ENCODE data around the gene FBXL15. TPM values are rescaled to one million over a fixed set of nuclear protein-coding genes. Genes with fewer than 3 reads are reported as not detected.
A peak's percentile ranks its signal among the peaks of the same experiment; 100 is the strongest.

FBXL15 gene
- total RNA-seq (10 to 100 TPM in 2 of 4 donors, 1 to 10 TPM in 2; 7.9 to 13.3 (median 9.5) TPM), polyA plus RNA-seq (10 to 100 TPM; 10.8 to 14.8 (median 13.0) TPM)
- long read RNA-seq, donor 1, partial matches to known transcripts = 16 of 30 reads
- long read RNA-seq, donor 1, other reads (novel, unspliced or antisense) = 10 of 30 reads
- long read RNA-seq, donor 2, transcript FBXL15-201 (4 exons, 2,362 nt) = major isoform, 8 of 40 reads
- long read RNA-seq, donor 2, partial matches to known transcripts = 26 of 40 reads
- long read RNA-seq, donor 2, other reads (novel, unspliced or antisense) = 6 of 40 reads

- peaks cover 0 to 24% (median 2%) of the 10 kb centered on the region in 3 donors for H3K27me3 ChIP-seq (ENCODE audit: insufficient read depth in 3 of 3, low read length in 2 of 3)
- peak; percentile 89 to 91 (median 90) for ATAC-seq
- peaks cover 0 to 23% of the 10 kb centered on the region in 2 donors for H3K36me3 ChIP-seq (ENCODE audit: insufficient read depth in 1 of 2, low read depth in 1 of 2)
- intact Hi-C loops (cut with DNase I) = loop anchor here in 1 of 2 donors (5.0 kb wide), 1 partner anchor 56 kb away; no protein-coding TSS in a partner anchor
- no peak for TF ChIP-seq CTCF (IDR thresholded peaks at IDR 0.05)
- H3K4me3 ChIP-seq = peak within 1 kb of the TSS; percentile 98
- peak; percentile 95 to 98 for DNase-seq
- WGBS, 3 donors = 0 to 1% (median 0%) methylated on average over 62 to 66 of the region's 66 CpGs
- no peaks in the 10 kb centered on the region for H3K9me3 ChIP-seq
- peaks cover 20% of the 10 kb centered on the region for H3K4me1 ChIP-seq
- peak within 1 kb of the TSS; percentile 87 for H3K27ac ChIP-seq
These were observed at the start of gene FBXL15 for GRCh38 chr10:102420714-102421506. Gene FBXL15 (plus strand): TSS chr10:102420836. CDS start chr10:102421130, 294 bp downstream.

GRCh38 chr10:102371295-102371694, 49.3 kb upstream of the FBXL15 start:
- no peak for ATAC-seq
- Histone ChIP-seq H3K4me1 (no peaks in the 10 kb centered on the region), H3K36me3 (ENCODE audit: insufficient read depth in 1 of 2, low read depth in 1 of 2) (peaks cover 21 to 100% of the 10 kb centered on the region in 2 donors), H3K27me3 (ENCODE audit: insufficient read depth in 3 of 3, low read length in 2 of 3) (no peaks in the 10 kb centered on the region), H3K9me3 (peaks cover 5% of the 10 kb centered on the region), H3K27ac (no peak overlapping the region), H3K4me3 (no peak overlapping the region)
- DNase-seq = no peak
- no peak for TF ChIP-seq CTCF (IDR thresholded peaks at IDR 0.05)
- intact Hi-C loops (cut with DNase I) = no loop called here
- 97 to 100% (median 98%) methylated on average over 2 of the region's 2 CpGs for WGBS, 3 donors

- no peaks in the 10 kb centered on the region for H3K27me3 ChIP-seq (ENCODE audit: insufficient read depth in 3 of 3, low read length in 2 of 3)
- no peak for TF ChIP-seq CTCF (IDR thresholded peaks at IDR 0.05)
- intact Hi-C loops (cut with DNase I) = no loop called here
- H3K4me1 ChIP-seq = no peaks in the 10 kb centered on the region
- 86 to 92% (median 89%) methylated on average over 7 of the region's 7 CpGs for WGBS, 3 donors
- no peak overlapping the region for H3K27ac ChIP-seq
- ATAC-seq (no peak), DNase-seq (no peak)
- H3K9me3 ChIP-seq = peaks cover 5% of the 10 kb centered on the region
- peaks cover 17 to 100% of the 10 kb centered on the region in 2 donors for H3K36me3 ChIP-seq (ENCODE audit: insufficient read depth in 1 of 2, low read depth in 1 of 2)
- no peak overlapping the region for H3K4me3 ChIP-seq
These were observed 45.4 kb upstream of the FBXL15 start for GRCh38 chr10:102375250-102375649.

- Histone ChIP-seq H3K27ac (no peak overlapping the region), H3K36me3 (ENCODE audit: insufficient read depth in 1 of 2, low read depth in 1 of 2) (peaks cover 13 to 100% of the 10 kb centered on the region in 2 donors), H3K9me3 (peaks cover 4% of the 10 kb centered on the region), H3K27me3 (ENCODE audit: insufficient read depth in 3 of 3, low read length in 2 of 3) (no peaks in the 10 kb centered on the region), H3K4me1 (no peaks in the 10 kb centered on the region), H3K4me3 (no peak overlapping the region)
- DNase-seq = no peak
- WGBS, 3 donors = 79 to 84% (median 81%) methylated on average over 2 of the region's 2 CpGs
- intact Hi-C loops (cut with DNase I) = no loop called here
- no peak for TF ChIP-seq CTCF (IDR thresholded peaks at IDR 0.05)
- ATAC-seq = no peak
These were observed 44.8 kb upstream of the FBXL15 start for GRCh38 chr10:102375867-102376266.
